Stimulated activated CD4-positive, alpha-beta T cell treated with anti-CD3 and anti-CD28 coated beads, Interleukin-12 subunit alpha, Interleukin-12 subunit beta, amount 100 ng/mL, for 4 hours (primary cell): ENCODE data around the gene SRL.
"Not testable (repeated sequence)": the region's sequence is repeated elsewhere in the genome, so short reads cannot be mapped to it uniquely, and the experiment has no call there.

Source experiments
- DNase-seq: peaks from one replicate; pipeline ENCODE4 v3.0.0-alpha.2; 2020

SRL gene

GRCh38 chr16:4260360-4260759 is 18.5 kb upstream of the SRL start:
- no peak for DNase-seq

GRCh38 chr16:4257646-4258556 is 16.0 kb upstream of the SRL start:
- no peak for DNase-seq

GRCh38 chr16:4253394-4254150 is 11.7 kb upstream of the SRL start:
- DNase-seq: peak; percentile 99

- not testable (repeated sequence) for DNase-seq
These were observed 11.1 kb upstream of the SRL start for GRCh38 chr16:4253012-4253393.

GRCh38 chr16:4249530-4250308 is 7.8 kb upstream of the SRL start:
- no peak for DNase-seq

- DNase-seq: no peak
These were observed 5.5 kb upstream of the SRL start for GRCh38 chr16:4247460-4247784.

GRCh38 chr16:4246777-4247459 is 5.0 kb upstream of the SRL start:
- DNase-seq: no peak

- DNase-seq: no peak
These were observed 3.4 kb upstream of the SRL start for GRCh38 chr16:4245077-4245791.

GRCh38 chr16:4244254-4245076 is 2.6 kb upstream of the SRL start:
- DNase-seq: no peak

GRCh38 chr16:4241258-4241927 is 487 bp downstream of the SRL start:
- DNase-seq: no peak

- DNase-seq: no peak
These were observed 1.3 kb downstream of the SRL start for GRCh38 chr16:4240624-4241023.

- DNase-seq: no peak
These were observed 2.2 kb downstream of the SRL start for GRCh38 chr16:4239682-4240175.

GRCh38 chr16:4239020-4239419 is 2.9 kb downstream of the SRL start:
- no peak for DNase-seq

- DNase-seq: no peak
These were observed 8.4 kb downstream of the SRL start for GRCh38 chr16:4233431-4233830.

GRCh38 chr16:4232541-4233386 is 9.1 kb downstream of the SRL start:
- DNase-seq: no peak

GRCh38 chr16:4231886-4232285 is 10.0 kb downstream of the SRL start:
- DNase-seq: no peak

GRCh38 chr16:4231367-4231766 is 10.5 kb downstream of the SRL start:
- no peak for DNase-seq

GRCh38 chr16:4227040-4227332 is 14.9 kb downstream of the SRL start:
- no peak for DNase-seq

GRCh38 chr16:4226251-4227039 is 15.4 kb downstream of the SRL start:
- no peak for DNase-seq
